Jurkat, Clone E6-1 (cell line): ENCODE data around the gene SLC35G1. TPM values are rescaled to one million over a fixed set of nuclear protein-coding genes. Genes with fewer than 3 reads are reported as not detected.

Source experiments
- DNase-seq: peaks from one replicate; pipeline ENCODE4 v3.0.0-alpha.2; 2011; ENCODE audit warnings: low read depth, low spot score
- H3K4me3 ChIP-seq: 2 replicates; pipeline ENCODE4 v1.5.1; 2011; ENCODE audit warnings: mild to moderate bottlenecking, low read length, control low read depth, moderate library complexity
- polyA plus RNA-seq: library from polyadenylated mRNA; unstranded; fragments of >200 nt; gene quantifications from one replicate; pipeline ENCODE4 v1.2.1, GENCODE V29; 2012; ENCODE audit warnings: missing spikeins; ENCODE audit not compliant: insufficient read length, insufficient read depth

The SLC35G1 gene
- 5.9 TPM for polyA plus RNA-seq

GRCh38 chr10:93893646-93894515, at the start of gene SLC35G1:
Gene SLC35G1 (plus strand): TSS chr10:93893978. CDS start chr10:93894034, 56 bp downstream.
- DNase-seq, result peak; percentile 64
- peak within 1 kb of the TSS; percentile 83 for H3K4me3 ChIP-seq

GRCh38 chr10:93844979-93845626, 48.7 kb upstream of the SLC35G1 start:
- DNase-seq, result no peak
- H3K4me3 ChIP-seq, result no peak overlapping the region

GRCh38 chr10:93849593-93849992, 44.2 kb upstream of the SLC35G1 start:
- no peak overlapping the region for H3K4me3 ChIP-seq
- no peak for DNase-seq

- no peak for DNase-seq
Measured at GRCh38 chr10:93850031-93851015, 43.5 kb upstream of the SLC35G1 start.

GRCh38 chr10:93851169-93851568, 42.6 kb upstream of the SLC35G1 start:
- no peak for DNase-seq
- no peak overlapping the region for H3K4me3 ChIP-seq

More at GRCh38 chr10:93850031-93851015, 43.5 kb upstream of the SLC35G1 start:
- no peak overlapping the region for H3K4me3 ChIP-seq

- no peak for DNase-seq
Measured at GRCh38 chr10:93852476-93853095, 41.2 kb upstream of the SLC35G1 start.

GRCh38 chr10:93854975-93855374, 38.8 kb upstream of the SLC35G1 start:
- no peak for DNase-seq
- no peak overlapping the region for H3K4me3 ChIP-seq

More at GRCh38 chr10:93852476-93853095, 41.2 kb upstream of the SLC35G1 start:
- no peak overlapping the region for H3K4me3 ChIP-seq

- no peak overlapping the region for H3K4me3 ChIP-seq
- DNase-seq, result no peak
Measured at GRCh38 chr10:93856349-93857145, 37.2 kb upstream of the SLC35G1 start.

- peak; percentile 16 for DNase-seq
- H3K4me3 ChIP-seq, result no peak overlapping the region
Measured at GRCh38 chr10:93859049-93859655, 34.6 kb upstream of the SLC35G1 start.

- no peak for DNase-seq
- no peak overlapping the region for H3K4me3 ChIP-seq
Measured at GRCh38 chr10:93861825-93862224, 32.0 kb upstream of the SLC35G1 start.

GRCh38 chr10:93865794-93866425, 27.9 kb upstream of the SLC35G1 start:
- DNase-seq, result no peak
- no peak overlapping the region for H3K4me3 ChIP-seq

GRCh38 chr10:93867525-93867924, 26.3 kb upstream of the SLC35G1 start:
- DNase-seq, result peak; percentile 14

GRCh38 chr10:93871671-93872204, 22.0 kb upstream of the SLC35G1 start:
- H3K4me3 ChIP-seq, result no peak overlapping the region
- DNase-seq, result no peak

More at GRCh38 chr10:93867525-93867924, 26.3 kb upstream of the SLC35G1 start:
- no peak overlapping the region for H3K4me3 ChIP-seq

- H3K4me3 ChIP-seq, result no peak overlapping the region
- no peak for DNase-seq
Measured at GRCh38 chr10:93872375-93873158, 21.2 kb upstream of the SLC35G1 start.

GRCh38 chr10:93873420-93874115, 20.2 kb upstream of the SLC35G1 start:
- H3K4me3 ChIP-seq, result no peak overlapping the region
- DNase-seq, result peak; percentile 16
